HG03060 (cell line): ENCODE measurements around the gene SSTR4.
"Not testable (repeated sequence)": the region's sequence is repeated elsewhere in the genome, so short reads cannot be mapped to it uniquely, and the experiment has no call there.

Source experiments
- ATAC-seq: cut with Tn5 transposase; IDR thresholded peaks from one replicate; pipeline ENCODE4 v1.9.1; 2021; ENCODE audit warnings: low read depth, moderate number of reproducible peaks; ENCODE audit not compliant: unreplicated experiment

SSTR4 gene

GRCh38 chr20:23034721-23035671, at the start of gene SSTR4:
Gene SSTR4, plus strand, starts transcription at chr20:23035312. Its CDS starts 172 bp downstream, at chr20:23035484.
- no peak for ATAC-seq

GRCh38 chr20:22986601-22987000, 48.5 kb upstream of the SSTR4 start:
- no peak for ATAC-seq

GRCh38 chr20:22991424-22991823, 43.7 kb upstream of the SSTR4 start:
- not testable (repeated sequence) for ATAC-seq

GRCh38 chr20:22993823-22994222, 41.3 kb upstream of the SSTR4 start:
- no peak for ATAC-seq

- ATAC-seq = no peak
These were observed 39.2 kb upstream of the SSTR4 start for GRCh38 chr20:22995923-22996322.

GRCh38 chr20:22998476-22998875, 36.6 kb upstream of the SSTR4 start:
- no peak for ATAC-seq

- ATAC-seq = no peak
These were observed 35.4 kb upstream of the SSTR4 start for GRCh38 chr20:22999756-23000155.

- ATAC-seq = no peak
These were observed 34.7 kb upstream of the SSTR4 start for GRCh38 chr20:23000232-23000947.

- no peak for ATAC-seq
These were observed 32.8 kb upstream of the SSTR4 start for GRCh38 chr20:23002276-23002675.

GRCh38 chr20:23003077-23003635, 32.0 kb upstream of the SSTR4 start:
- no peak for ATAC-seq

GRCh38 chr20:23003881-23004460, 31.1 kb upstream of the SSTR4 start:
- ATAC-seq = no peak

- ATAC-seq = no peak
These were observed 29.3 kb upstream of the SSTR4 start for GRCh38 chr20:23005776-23006175.

- no peak for ATAC-seq
These were observed 27.6 kb upstream of the SSTR4 start for GRCh38 chr20:23007462-23007861.

GRCh38 chr20:23007886-23008655, 27.0 kb upstream of the SSTR4 start:
- ATAC-seq = no peak

- ATAC-seq = no peak
These were observed 26.4 kb upstream of the SSTR4 start for GRCh38 chr20:23008667-23009066.

- no peak for ATAC-seq
These were observed 25.5 kb upstream of the SSTR4 start for GRCh38 chr20:23009636-23010035.

- no peak for ATAC-seq
These were observed 25.0 kb upstream of the SSTR4 start for GRCh38 chr20:23010096-23010495.

- no peak for ATAC-seq
These were observed 23.9 kb upstream of the SSTR4 start for GRCh38 chr20:23011008-23011721.

GRCh38 chr20:23013429-23013828, 21.7 kb upstream of the SSTR4 start:
- no peak for ATAC-seq

- ATAC-seq = no peak
These were observed 17.6 kb upstream of the SSTR4 start for GRCh38 chr20:23017516-23017915.
